ENCODE data around the gene E2F2.

DNA sequence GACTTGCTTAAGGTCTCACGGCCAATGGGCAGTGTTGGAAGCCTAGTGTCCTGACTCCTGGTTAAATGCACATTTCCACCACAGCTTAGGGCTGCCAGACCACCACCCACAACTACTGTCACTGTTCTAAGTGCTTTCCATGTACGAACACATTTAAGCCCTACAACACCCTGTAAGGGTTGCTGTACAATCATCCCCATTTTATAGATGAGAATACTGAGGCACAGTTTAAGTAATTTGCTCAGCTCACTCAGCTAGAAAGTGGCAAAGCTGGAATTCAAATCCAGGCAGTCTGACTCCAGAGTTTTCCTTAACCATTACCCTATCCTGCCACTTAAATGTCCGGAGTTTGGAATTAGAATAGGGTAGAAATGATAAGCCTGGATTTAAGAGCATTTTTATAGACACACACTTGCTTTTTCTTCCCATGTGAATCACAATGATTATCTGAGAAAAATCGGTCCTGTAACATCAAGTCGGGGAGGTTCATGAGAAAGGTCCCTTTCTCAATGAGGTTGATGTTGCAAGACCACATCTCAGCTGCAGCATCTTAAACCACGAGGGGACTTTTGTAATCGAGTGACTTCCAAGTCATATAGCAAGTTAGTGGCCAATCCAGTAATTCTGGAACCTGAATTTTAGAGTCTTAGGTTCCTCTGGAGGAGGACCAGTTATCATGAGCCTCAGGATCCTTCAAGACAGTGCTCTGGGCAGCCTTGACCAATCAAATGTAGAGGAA is 8.6 kb downstream of the E2F2 start:
- TF ChIP-seq, protein P1, sequence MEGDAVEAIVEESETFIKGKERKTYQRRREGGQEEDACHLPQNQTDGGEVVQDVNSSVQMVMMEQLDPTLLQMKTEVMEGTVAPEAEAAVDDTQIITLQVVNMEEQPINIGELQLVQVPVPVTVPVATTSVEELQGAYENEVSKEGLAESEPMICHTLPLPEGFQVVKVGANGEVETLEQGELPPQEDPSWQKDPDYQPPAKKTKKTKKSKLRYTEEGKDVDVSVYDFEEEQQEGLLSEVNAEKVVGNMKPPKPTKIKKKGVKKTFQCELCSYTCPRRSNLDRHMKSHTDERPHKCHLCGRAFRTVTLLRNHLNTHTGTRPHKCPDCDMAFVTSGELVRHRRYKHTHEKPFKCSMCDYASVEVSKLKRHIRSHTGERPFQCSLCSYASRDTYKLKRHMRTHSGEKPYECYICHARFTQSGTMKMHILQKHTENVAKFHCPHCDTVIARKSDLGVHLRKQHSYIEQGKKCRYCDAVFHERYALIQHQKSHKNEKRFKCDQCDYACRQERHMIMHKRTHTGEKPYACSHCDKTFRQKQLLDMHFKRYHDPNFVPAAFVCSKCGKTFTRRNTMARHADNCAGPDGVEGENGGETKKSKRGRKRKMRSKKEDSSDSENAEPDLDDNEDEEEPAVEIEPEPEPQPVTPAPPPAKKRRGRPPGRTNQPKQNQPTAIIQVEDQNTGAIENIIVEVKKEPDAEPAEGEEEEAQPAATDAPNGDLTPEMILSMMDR (conservative IDR thresholded peaks at IDR 0.05; ENCODE audit: low read length) = no peak
- no peak for TF ChIP-seq EZH2phosphoT487 (IDR thresholded peaks at IDR 0.05; ENCODE audit: borderline replicate concordance)
